OCI-LY3 (cell line): ENCODE results near the gene CIB1.

ENCODE experiments used
- H2AFZ ChIP-seq: fragments of 200-600, 300-600 bp; shearing (Covaris generic); 2 replicates; pipeline ENCODE4 v1.6.0; 2014; ENCODE audit warnings: antibody characterized with exemption, low read depth, low read length
- H3K27ac ChIP-seq: fragments of 200-600, 300-600 bp; sonication (generic); 2 replicates; pipeline ENCODE4 v1.5.1; 2014; ENCODE audit warnings: mild to moderate bottlenecking, low read length, moderate library complexity, mixed read lengths
- H3K27me3 ChIP-seq: fragments of 200-600, 300-600 bp; sonication (generic); 2 replicates; pipeline ENCODE4 v1.6.1; 2014; ENCODE audit warnings: low read depth, low read length, mixed read lengths
- H3K36me3 ChIP-seq: fragments of 200-600, 300-600 bp; sonication (generic); replicated peaks from 2 replicates; pipeline ENCODE3; 2014; ENCODE audit warnings: low read depth, low read length, mixed read lengths
- H3K4me1 ChIP-seq: fragments of 300-600, 200-600 bp; sonication (generic); 2 replicates; pipeline ENCODE4 v1.6.1; 2014; ENCODE audit warnings: low read length, mixed read lengths
- H3K4me2 ChIP-seq: fragments of 200-600, 300-600 bp; sonication (generic); 2 replicates; pipeline ENCODE4 v1.6.1; 2014; ENCODE audit warnings: low read length, mixed read lengths
- H3K4me3 ChIP-seq: fragments of 300-600, 200-600 bp; sonication (generic); 2 replicates; pipeline ENCODE4 v1.5.1; 2014; ENCODE audit warnings: antibody characterized with exemption, mild to moderate bottlenecking, low read length, moderate library complexity
- H3K79me2 ChIP-seq: fragments of 300-600, 200-600 bp; shearing (Covaris generic); 2 replicates; pipeline ENCODE4 v1.6.1; 2014; ENCODE audit warnings: mild to moderate bottlenecking, low read length, mixed read lengths
- H3K9ac ChIP-seq: fragments of 300-600, 200-600 bp; shearing (Covaris generic); 2 replicates; pipeline ENCODE4 v1.6.0; 2014; ENCODE audit warnings: mild to moderate bottlenecking, low read length, moderate library complexity
- H3K9me3 ChIP-seq: fragments of 200-600, 300-600 bp; shearing (Covaris generic); 2 replicates; pipeline ENCODE4 v1.6.1; 2014; ENCODE audit warnings: low read length, mixed read lengths; ENCODE audit not compliant: insufficient read depth
- H4K20me1 ChIP-seq: fragments of 200-600, 300-600 bp; sonication (generic); 2 replicates; pipeline ENCODE4 v1.6.1; 2016; ENCODE audit warnings: low read length, mixed read lengths; ENCODE audit not compliant: insufficient read depth
- CTCF ChIP-seq: fragments of 200-600, 300-600 bp; sonication (generic); IDR thresholded peaks from 2 replicates; pipeline ENCODE4 v1.5.1; 2014; ENCODE audit warnings: antibody characterized with exemption, low read length, low read depth
- EZH2phosphoT487 ChIP-seq: fragments of 200-600 bp; shearing (Covaris generic); IDR thresholded peaks from 2 replicates; pipeline ENCODE4 v1.6.1; 2018; ENCODE audit warnings: antibody characterized with exemption, mixed run types, low read depth

CIB1 gene

DNA sequence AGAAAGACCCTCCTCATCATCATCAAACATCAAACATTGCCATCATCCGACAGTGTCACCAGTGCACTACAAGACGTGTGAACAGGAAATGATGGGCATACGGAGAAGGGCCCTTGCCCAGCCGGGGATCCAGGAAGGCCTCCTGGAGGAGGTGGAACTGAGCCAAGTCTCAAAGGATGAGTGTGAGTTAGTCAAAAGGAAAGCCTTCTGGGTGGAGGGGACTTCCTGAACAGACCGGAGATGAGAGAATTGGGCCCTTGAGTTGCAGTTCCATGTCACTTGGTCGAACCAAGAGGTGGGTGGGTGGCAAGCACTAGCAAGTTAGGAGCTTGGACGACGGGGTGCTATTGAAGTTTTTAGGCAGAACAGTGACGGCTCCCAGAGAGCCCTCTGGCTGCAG, 24.1 kb downstream of the CIB1 start:
- H3K4me1 ChIP-seq = peaks cover 7% of the 10 kb centered on the region
- H2AFZ ChIP-seq = no peak overlapping the region
- no peaks in the 10 kb centered on the region for H3K27me3 ChIP-seq
- no peak overlapping the region for H3K9ac ChIP-seq
- TF ChIP-seq CTCF (no peak), EZH2phosphoT487 (no peak)
- H3K9me3 ChIP-seq = no peaks in the 10 kb centered on the region
- H3K79me2 ChIP-seq = no peaks in the 10 kb centered on the region
- H4K20me1 ChIP-seq = no peaks in the 10 kb centered on the region
- H3K4me3 ChIP-seq = no peak overlapping the region
- peak overlapping the region; percentile 31; the same call in 1 of the 2 replicates for H3K4me2 ChIP-seq
- H3K36me3 ChIP-seq = no peaks in the 10 kb centered on the region
- H3K27ac ChIP-seq = no peak overlapping the region

DNA sequence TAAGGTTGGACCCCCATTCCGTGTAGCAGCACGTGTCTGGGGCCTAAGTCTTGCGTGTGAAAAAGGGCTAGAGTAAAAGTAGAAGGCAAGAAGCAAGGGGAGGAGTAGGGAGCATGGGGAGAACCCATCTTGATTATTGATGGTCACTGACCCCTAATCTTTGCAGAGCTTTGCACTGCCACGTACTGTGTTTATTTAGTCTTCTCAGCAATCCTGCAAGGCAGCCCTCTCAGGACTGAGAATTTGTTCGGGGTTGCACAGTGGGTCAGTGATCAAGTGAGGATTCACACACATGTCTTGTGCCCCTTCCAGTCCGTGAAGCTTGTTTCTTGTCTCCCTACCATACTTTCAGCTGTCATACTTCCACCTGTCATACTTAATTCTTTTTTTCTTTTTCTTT, 25.4 kb downstream of the CIB1 start:
- H3K36me3 ChIP-seq = no peaks in the 10 kb centered on the region

DNA sequence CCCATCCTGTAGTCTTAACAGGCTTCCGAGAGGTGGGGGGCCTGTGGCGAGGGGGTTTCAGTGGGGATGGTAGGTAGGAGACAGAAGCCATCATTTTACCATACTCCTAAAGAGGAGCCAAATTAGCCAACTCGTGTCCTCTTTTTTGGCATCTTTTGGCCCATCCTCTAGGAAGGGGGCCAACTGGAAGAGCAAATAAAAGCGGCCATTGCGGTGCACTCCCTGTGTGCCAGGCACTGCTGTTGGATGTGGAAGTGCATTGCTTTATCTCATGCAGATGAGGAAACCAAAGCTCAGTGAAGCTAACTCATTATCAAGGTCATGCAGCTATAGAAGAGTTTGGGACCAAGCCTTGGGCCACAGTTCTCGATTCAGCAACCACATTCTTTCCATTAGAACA, 26.5 kb downstream of the CIB1 start:
- H4K20me1 ChIP-seq = no peaks in the 10 kb centered on the region
- no peak overlapping the region for H3K4me2 ChIP-seq
- no peak overlapping the region for H2AFZ ChIP-seq
- no peaks in the 10 kb centered on the region for H3K9me3 ChIP-seq
- no peak overlapping the region for H3K27ac ChIP-seq
- H3K27me3 ChIP-seq = no peaks in the 10 kb centered on the region
- no peak overlapping the region for H3K4me3 ChIP-seq
- no peaks in the 10 kb centered on the region for H3K79me2 ChIP-seq
- peaks cover 7% of the 10 kb centered on the region for H3K4me1 ChIP-seq
- no peak overlapping the region for H3K9ac ChIP-seq
- no peak for TF ChIP-seq CTCF
- no peak for TF ChIP-seq EZH2phosphoT487
- no peaks in the 10 kb centered on the region for H3K36me3 ChIP-seq

More for the DNA sequence above, 25.4 kb downstream of the CIB1 start:
- H4K20me1 ChIP-seq = no peaks in the 10 kb centered on the region
- H3K79me2 ChIP-seq = no peaks in the 10 kb centered on the region
- H3K4me2 ChIP-seq = no peak overlapping the region
- no peaks in the 10 kb centered on the region for H3K9me3 ChIP-seq
- no peaks in the 10 kb centered on the region for H3K27me3 ChIP-seq
- H3K4me3 ChIP-seq = no peak overlapping the region
- no peak for TF ChIP-seq EZH2phosphoT487
- H2AFZ ChIP-seq = no peak overlapping the region
- peaks cover 7% of the 10 kb centered on the region for H3K4me1 ChIP-seq
- H3K9ac ChIP-seq = no peak overlapping the region
- no peak overlapping the region for H3K27ac ChIP-seq

- no peak overlapping the region for H3K4me2 ChIP-seq
- H3K79me2 ChIP-seq = no peaks in the 10 kb centered on the region
- peaks cover 12% of the 10 kb centered on the region for H3K4me1 ChIP-seq
- no peak overlapping the region for H3K9ac ChIP-seq
- H3K4me3 ChIP-seq = no peak overlapping the region
- H3K9me3 ChIP-seq = no peaks in the 10 kb centered on the region
- no peak for TF ChIP-seq CTCF
- no peak for TF ChIP-seq EZH2phosphoT487
- no peak overlapping the region for H2AFZ ChIP-seq
- H3K27ac ChIP-seq = no peak overlapping the region
- no peaks in the 10 kb centered on the region for H4K20me1 ChIP-seq
- peaks cover 5% of the 10 kb centered on the region; the same call in 1 of the 2 replicates for H3K27me3 ChIP-seq
- no peaks in the 10 kb centered on the region for H3K36me3 ChIP-seq
Observed at GRCh38 chr15:90205886-90206285, 27.9 kb downstream of the CIB1 start.
